ENCODE data around the gene ADGRL3.

DNA sequence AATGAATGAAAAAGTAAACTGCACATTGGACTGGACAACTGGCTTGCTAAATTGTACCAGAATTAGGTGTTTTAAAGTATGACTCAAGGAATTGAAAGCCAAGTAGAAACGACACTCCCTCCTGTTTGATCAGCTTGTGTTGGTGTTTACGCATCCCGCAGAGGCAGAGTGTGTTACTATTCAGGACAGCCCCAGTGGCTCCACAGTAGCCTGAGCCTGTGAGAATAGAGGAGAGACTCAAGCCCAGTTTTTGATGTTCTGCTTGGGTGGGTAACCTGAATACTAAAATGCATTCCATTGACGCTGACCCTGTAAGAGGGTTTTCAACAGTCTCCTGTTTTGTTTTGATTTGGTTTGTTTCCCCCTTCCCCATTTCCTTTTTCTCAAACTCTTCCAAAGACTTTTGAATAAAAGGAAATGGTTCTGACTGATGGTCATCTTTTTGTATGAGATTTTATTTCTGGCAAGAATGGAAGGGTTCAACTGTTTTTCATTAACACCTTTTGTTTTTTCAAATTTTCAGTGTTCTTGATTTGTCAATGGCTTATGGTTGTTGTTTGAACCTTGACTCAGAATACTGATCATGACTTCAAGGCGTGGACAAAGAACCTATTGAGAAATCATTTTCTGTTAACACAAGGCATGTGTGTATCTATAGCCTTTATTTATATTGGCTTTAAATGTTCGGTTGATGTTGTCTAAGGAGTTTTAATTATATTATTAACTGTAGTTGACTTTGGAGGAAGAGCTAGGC, 10.2 kb downstream of the ADGRL3 start:
- TF ChIP-seq, protein P1, sequence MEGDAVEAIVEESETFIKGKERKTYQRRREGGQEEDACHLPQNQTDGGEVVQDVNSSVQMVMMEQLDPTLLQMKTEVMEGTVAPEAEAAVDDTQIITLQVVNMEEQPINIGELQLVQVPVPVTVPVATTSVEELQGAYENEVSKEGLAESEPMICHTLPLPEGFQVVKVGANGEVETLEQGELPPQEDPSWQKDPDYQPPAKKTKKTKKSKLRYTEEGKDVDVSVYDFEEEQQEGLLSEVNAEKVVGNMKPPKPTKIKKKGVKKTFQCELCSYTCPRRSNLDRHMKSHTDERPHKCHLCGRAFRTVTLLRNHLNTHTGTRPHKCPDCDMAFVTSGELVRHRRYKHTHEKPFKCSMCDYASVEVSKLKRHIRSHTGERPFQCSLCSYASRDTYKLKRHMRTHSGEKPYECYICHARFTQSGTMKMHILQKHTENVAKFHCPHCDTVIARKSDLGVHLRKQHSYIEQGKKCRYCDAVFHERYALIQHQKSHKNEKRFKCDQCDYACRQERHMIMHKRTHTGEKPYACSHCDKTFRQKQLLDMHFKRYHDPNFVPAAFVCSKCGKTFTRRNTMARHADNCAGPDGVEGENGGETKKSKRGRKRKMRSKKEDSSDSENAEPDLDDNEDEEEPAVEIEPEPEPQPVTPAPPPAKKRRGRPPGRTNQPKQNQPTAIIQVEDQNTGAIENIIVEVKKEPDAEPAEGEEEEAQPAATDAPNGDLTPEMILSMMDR (conservative IDR thresholded peaks at IDR 0.05 in 1 of 2, IDR thresholded peaks at IDR 0.05 in 1 of 2; ENCODE audit: low read depth in 1 of 2, low read length in 2 of 2): no peak
- TF ChIP-seq EZH2 (IDR thresholded peaks at IDR 0.05; ENCODE audit: low read length, missing control alignments): no peak
